ENCODE measurements around the gene FHIP1B.

FHIP1B gene

DNA sequence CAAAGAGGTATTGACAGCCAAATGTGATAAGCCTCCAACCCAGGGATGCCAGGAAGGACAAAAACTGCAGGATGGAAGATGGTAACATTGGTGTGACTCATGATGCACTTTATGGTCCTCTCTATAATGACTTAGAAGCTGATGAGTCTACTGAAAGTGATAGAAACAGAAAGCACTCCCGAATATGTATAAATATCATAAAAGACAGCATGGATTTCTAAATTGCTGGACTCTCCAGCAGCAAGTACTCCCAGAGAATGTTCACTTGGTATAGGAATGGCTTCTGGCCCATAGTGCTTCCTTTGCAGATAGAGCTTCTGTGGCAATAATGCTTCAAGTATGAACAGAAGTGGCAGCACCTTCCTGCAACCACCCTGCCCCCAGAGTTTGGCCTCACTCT is 64.2 kb downstream of the FHIP1B start, which contains the start of gene OR52B2:
Gene OR52B2, minus strand, starts transcription at position 101 of the 400 bp plus-strand sequence. Its CDS starts 0 bp downstream, at position 101.
- no peak for DNase-seq (ENCODE audit: low read depth in 1 of 2, low spot score in 1 of 2)
- Histone ChIP-seq H3K4me3 (replicated peaks; ENCODE audit: insufficient read depth, low read length) (no peak within 1 kb of the TSS), H3K27me3 (ENCODE audit: insufficient read depth, poor library complexity, severe bottlenecking) (no peaks in the 10 kb centered on the region)

More for the DNA sequence above, 64.2 kb downstream of the FHIP1B start, which contains the start of gene OR52B2:
- no peak within 1 kb of the TSS for H3K27ac ChIP-seq (replicated peaks)
- TF ChIP-seq, protein P1, sequence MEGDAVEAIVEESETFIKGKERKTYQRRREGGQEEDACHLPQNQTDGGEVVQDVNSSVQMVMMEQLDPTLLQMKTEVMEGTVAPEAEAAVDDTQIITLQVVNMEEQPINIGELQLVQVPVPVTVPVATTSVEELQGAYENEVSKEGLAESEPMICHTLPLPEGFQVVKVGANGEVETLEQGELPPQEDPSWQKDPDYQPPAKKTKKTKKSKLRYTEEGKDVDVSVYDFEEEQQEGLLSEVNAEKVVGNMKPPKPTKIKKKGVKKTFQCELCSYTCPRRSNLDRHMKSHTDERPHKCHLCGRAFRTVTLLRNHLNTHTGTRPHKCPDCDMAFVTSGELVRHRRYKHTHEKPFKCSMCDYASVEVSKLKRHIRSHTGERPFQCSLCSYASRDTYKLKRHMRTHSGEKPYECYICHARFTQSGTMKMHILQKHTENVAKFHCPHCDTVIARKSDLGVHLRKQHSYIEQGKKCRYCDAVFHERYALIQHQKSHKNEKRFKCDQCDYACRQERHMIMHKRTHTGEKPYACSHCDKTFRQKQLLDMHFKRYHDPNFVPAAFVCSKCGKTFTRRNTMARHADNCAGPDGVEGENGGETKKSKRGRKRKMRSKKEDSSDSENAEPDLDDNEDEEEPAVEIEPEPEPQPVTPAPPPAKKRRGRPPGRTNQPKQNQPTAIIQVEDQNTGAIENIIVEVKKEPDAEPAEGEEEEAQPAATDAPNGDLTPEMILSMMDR (IDR thresholded peaks at IDR 0.05; ENCODE audit: insufficient read depth, low read length) = no peak
- TF ChIP-seq SPI1 (IDR thresholded peaks at IDR 0.05; ENCODE audit: borderline replicate concordance, low read depth) = no peak
- no peak for TF ChIP-seq POLR2AphosphoS5 (IDR thresholded peaks at IDR 0.05; ENCODE audit: low read depth)
- no peak for TF ChIP-seq GABPA (IDR thresholded peaks at IDR 0.05; ENCODE audit: low read depth)
- TF ChIP-seq REST (IDR thresholded peaks at IDR 0.05; ENCODE audit: insufficient replicate concordance, low read depth) = no peak

Data from HL-60 (cell line).